H9 (cell line): Measurements from ENCODE around the gene XDH. TPM values are rescaled to one million over a fixed set of nuclear protein-coding genes. Genes with fewer than 3 reads are reported as not detected.

ENCODE experiments used
- DNase-seq: peaks from one replicate; pipeline ENCODE4 v3.0.0-alpha.2; 2017
- H2AFZ ChIP-seq: one replicate; pipeline ENCODE4 v1.6.1; 2013; ENCODE audit warnings: mild to moderate bottlenecking, low read length, control low read depth, moderate library complexity
- H2AK5ac ChIP-seq: 2 replicates; pipeline ENCODE4 v1.6.1; 2013; ENCODE audit warnings: low read length, control low read depth, mixed read lengths; ENCODE audit not compliant: insufficient read length
- H2BK120ac ChIP-seq: one replicate; pipeline ENCODE4 v1.6.1; 2013; ENCODE audit warnings: low read depth, mild to moderate bottlenecking, low read length, control low read depth, inconsistent platforms; ENCODE audit not compliant: poor library complexity, severe bottlenecking
- H2BK12ac ChIP-seq: 2 replicates; pipeline ENCODE4 v1.6.1; 2013; ENCODE audit warnings: low read length, control low read depth, mixed read lengths, low read depth; ENCODE audit not compliant: insufficient read length
- H2BK15ac ChIP-seq: 2 replicates; pipeline ENCODE4 v1.6.1; 2013; ENCODE audit warnings: low read depth, low read length, control low read depth
- H2BK20ac ChIP-seq: one replicate; pipeline ENCODE4 v1.6.1; 2013; ENCODE audit warnings: low read depth, mild to moderate bottlenecking, low read length, control low read depth, inconsistent platforms; ENCODE audit not compliant: poor library complexity, severe bottlenecking
- H2BK5ac ChIP-seq: 2 replicates; pipeline ENCODE4 v1.6.1; 2013; ENCODE audit warnings: low read length, control low read depth, mixed read lengths; ENCODE audit not compliant: insufficient read length
- H3K14ac ChIP-seq: 2 replicates; pipeline ENCODE4 v1.6.1; 2013; ENCODE audit warnings: low read length, control low read depth; ENCODE audit not compliant: insufficient read depth
- H3K18ac ChIP-seq: 2 replicates; pipeline ENCODE4 v1.6.1; 2013; ENCODE audit warnings: low read depth, mild to moderate bottlenecking, mixed read lengths, low read length, control low read depth; ENCODE audit not compliant: insufficient read length
- H3K23ac ChIP-seq: 2 replicates; pipeline ENCODE4 v1.6.1; 2013; ENCODE audit warnings: low read length, control low read depth, mixed read lengths, low read depth; ENCODE audit not compliant: insufficient read length
- H3K23me2 ChIP-seq: 2 replicates; pipeline ENCODE4 v1.6.1; 2013; ENCODE audit warnings: low read depth, mild to moderate bottlenecking, mixed read lengths, low read length, control low read depth; ENCODE audit not compliant: insufficient read length, poor library complexity, severe bottlenecking
- H3K27ac ChIP-seq: 2 replicates; pipeline ENCODE4 v1.5.1; 2013; ENCODE audit warnings: low read length, control low read depth, mixed read lengths, low read depth; ENCODE audit not compliant: insufficient read length
- H3K27me3 ChIP-seq: 2 replicates; pipeline ENCODE4 v1.6.1; 2013; ENCODE audit warnings: low read length, control low read depth, inconsistent platforms; ENCODE audit not compliant: insufficient read depth
- H3K4ac ChIP-seq: 2 replicates; pipeline ENCODE4 v1.6.1; 2013; ENCODE audit warnings: low read depth, mild to moderate bottlenecking, control low read depth, inconsistent platforms, low read length, moderate library complexity
- H3K4me1 ChIP-seq: 2 replicates; pipeline ENCODE4 v1.6.1; 2013; ENCODE audit warnings: low read length, control low read depth, inconsistent platforms; ENCODE audit not compliant: insufficient read depth
- H3K4me2 ChIP-seq: 2 replicates; pipeline ENCODE4 v1.6.1; 2013; ENCODE audit warnings: low read length, control low read depth, mixed read lengths; ENCODE audit not compliant: insufficient read length, insufficient read depth
- H3K56ac ChIP-seq: 2 replicates; pipeline ENCODE4 v1.6.1; 2013; ENCODE audit warnings: low read depth, mild to moderate bottlenecking, mixed read lengths, low read length, control low read depth; ENCODE audit not compliant: insufficient read length
- H3K79me1 ChIP-seq: 2 replicates; pipeline ENCODE4 v1.6.1; 2013; ENCODE audit warnings: low read depth, mild to moderate bottlenecking, moderate library complexity, low read length, control low read depth, inconsistent platforms; ENCODE audit not compliant: insufficient read depth, poor library complexity, severe bottlenecking
- H3K79me2 ChIP-seq: 2 replicates; pipeline ENCODE4 v1.6.1; 2013; ENCODE audit warnings: low read length, control low read depth, inconsistent platforms; ENCODE audit not compliant: insufficient read depth
- H3K9ac ChIP-seq: 2 replicates; pipeline ENCODE4 v1.6.1; 2013; ENCODE audit warnings: low read length, control low read depth, mixed read lengths; ENCODE audit not compliant: insufficient read length; ENCODE audit errors: extremely low read depth
- H3K9me3 ChIP-seq: one replicate; pipeline ENCODE4 v1.6.1; 2013; ENCODE audit warnings: low read depth, low read length, inconsistent platforms; ENCODE audit not compliant: control insufficient read depth
- H3T11ph ChIP-seq: one replicate; pipeline ENCODE4 v1.6.1; 2013; ENCODE audit warnings: mild to moderate bottlenecking, low read length, control low read depth, inconsistent platforms
- H4K20me1 ChIP-seq: one replicate; pipeline ENCODE4 v1.6.1; 2013; ENCODE audit not compliant: control insufficient read depth, insufficient read length, insufficient read depth
- H4K5ac ChIP-seq: 2 replicates; pipeline ENCODE4 v1.6.1; 2013; ENCODE audit warnings: low read depth, mild to moderate bottlenecking, mixed read lengths, low read length, control low read depth; ENCODE audit not compliant: insufficient read length
- H4K8ac ChIP-seq: replicated peaks from 2 replicates; pipeline ENCODE4 v1.6.1; 2013; ENCODE audit warnings: low read length, control low read depth, mixed read lengths, low read depth; ENCODE audit not compliant: insufficient read length
- H4K91ac ChIP-seq: 2 replicates; pipeline ENCODE4 v1.6.1; 2013; ENCODE audit warnings: low read depth, mild to moderate bottlenecking, moderate library complexity, mixed read lengths, low read length, control low read depth; ENCODE audit not compliant: insufficient read length
- H3K27ac Mint-ChIP-seq, 3 experiments: 2 replicates in 2 of 3; 3 replicates in 1 of 3; pipeline ENCODE4 v1.8.0; 2020 to 2021; ENCODE audit warnings: mixed read lengths in 3 of 3, mild to moderate bottlenecking in 1 of 3, moderate library complexity in 1 of 3
- H3K27me3 Mint-ChIP-seq: 2 replicates; pipeline ENCODE4 v1.8.0; 2021; ENCODE audit warnings: low read depth, mild to moderate bottlenecking, moderate library complexity, mixed read lengths
- H3K36me3 Mint-ChIP-seq, 3 experiments: 2 replicates in 2 of 3; 3 replicates in 1 of 3; pipeline ENCODE4 v1.8.0; 2020 to 2021; ENCODE audit warnings: low read depth in 3 of 3, mixed read lengths in 3 of 3; ENCODE audit not compliant: insufficient read depth in 1 of 3
- H3K4me1 Mint-ChIP-seq, 2 experiments: 2 replicates each; pipeline ENCODE4 v1.8.0; 2020; ENCODE audit warnings: mixed read lengths in 2 of 2
- H3K4me3 Mint-ChIP-seq, 2 experiments: 2 replicates in 1 of 2; 3 replicates in 1 of 2; pipeline ENCODE4 v1.8.0; 2020 to 2021; ENCODE audit warnings: mild to moderate bottlenecking in 2 of 2, mixed read lengths in 2 of 2, moderate library complexity in 1 of 2
- H3K9me3 Mint-ChIP-seq, 2 experiments: 2 replicates in 1 of 2; 3 replicates in 1 of 2; pipeline ENCODE4 v1.8.0; 2020; ENCODE audit warnings: mild to moderate bottlenecking in 2 of 2, mixed read lengths in 2 of 2, moderate library complexity in 1 of 2
- WGBS: extraction: QIAGEN DNeasy Blood & Tissue Kit; methylation state at CpG from one replicate; pipeline ENCODE4 v1.1.7; 2013; ENCODE audit warnings: missing lambda C conversion rate, low lambda C conversion rate, mixed read lengths; ENCODE audit not compliant: insufficient read length; ENCODE audit errors: extremely low coverage; 5-methylcytosine and 5-hydroxymethylcytosine counted together
- total RNA-seq: library from RNA; stranded (reverse); gene quantifications from 2 replicates; pipeline ENCODE4 v1.2.1, GENCODE V29; 2021
- TF ChIP-seq, protein P1 (sequence below): fragments of 200-600 bp; sonication (generic); conservative IDR thresholded peaks from 3 replicates; pipeline ENCODE4 v1.8.0; 2021; ENCODE audit warnings: antibody characterized with exemption, mild to moderate bottlenecking

XDH gene
- total RNA-seq, 1 experiment from 2014 or later = 1.4 TPM

DNA sequence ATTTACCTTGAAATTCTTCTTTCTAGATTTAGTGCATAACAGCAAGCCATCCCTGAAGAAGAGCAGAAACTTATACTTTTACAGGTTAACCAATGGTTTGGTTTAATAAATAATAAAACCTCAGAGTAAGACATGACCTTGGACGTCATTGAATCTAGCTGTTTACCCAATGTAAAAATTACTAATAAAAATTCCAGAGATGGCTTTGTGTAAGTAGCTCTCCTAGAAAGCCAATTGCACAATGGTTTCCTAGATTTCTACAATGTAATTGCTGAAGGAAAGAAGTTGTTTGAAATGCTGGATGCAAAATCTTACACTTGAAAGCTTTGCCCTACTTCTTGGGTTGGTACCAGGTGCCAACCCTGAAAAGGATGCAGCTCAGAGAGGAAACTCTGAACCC, 1.5 kb downstream of the XDH start:
- H2BK5ac ChIP-seq = no peak overlapping the region
- Mint-ChIP-seq H3K27ac (no peak overlapping the region), H3K4me3 (no peak overlapping the region), H3K9me3 (no peaks in the 10 kb centered on the region), H3K27me3 (no peaks in the 10 kb centered on the region), H3K36me3 (no peaks in the 10 kb centered on the region), H3K4me1 (peaks cover 0 to 10% of the 10 kb centered on the region in 2 experiments; a peak in 2 of 4 replicates)
- no peak for DNase-seq
- no CpG with 5 or more reads among the region's 1 CpG for WGBS
- H2AK5ac ChIP-seq = no peak overlapping the region
- no peak overlapping the region for H2BK12ac ChIP-seq
- no peaks in the 10 kb centered on the region for H3K27me3 ChIP-seq
- H3K56ac ChIP-seq = no peak overlapping the region
- H3K4me1 ChIP-seq = no peaks in the 10 kb centered on the region
- H4K91ac ChIP-seq = no peak overlapping the region
- H2BK15ac ChIP-seq = no peak overlapping the region
- no peak overlapping the region for H3K4me2 ChIP-seq
- no peak overlapping the region for H2BK20ac ChIP-seq
- no peak overlapping the region for H3K23ac ChIP-seq
- H3K4ac ChIP-seq = no peak overlapping the region
- no peak overlapping the region for H3T11ph ChIP-seq
- H3K23me2 ChIP-seq = no peaks in the 10 kb centered on the region
- H3K9ac ChIP-seq = no peak overlapping the region
- H2AFZ ChIP-seq = no peak overlapping the region
- no peak overlapping the region for H4K8ac ChIP-seq
- H3K27ac ChIP-seq = no peak overlapping the region
- no peaks in the 10 kb centered on the region for H4K20me1 ChIP-seq
- H4K5ac ChIP-seq = no peak overlapping the region
- no peaks in the 10 kb centered on the region for H3K79me2 ChIP-seq
- no peak overlapping the region for H3K18ac ChIP-seq
- H3K9me3 ChIP-seq = no peaks in the 10 kb centered on the region
- no peak overlapping the region for H2BK120ac ChIP-seq
- no peaks in the 10 kb centered on the region for H3K79me1 ChIP-seq
- TF ChIP-seq, protein P1, sequence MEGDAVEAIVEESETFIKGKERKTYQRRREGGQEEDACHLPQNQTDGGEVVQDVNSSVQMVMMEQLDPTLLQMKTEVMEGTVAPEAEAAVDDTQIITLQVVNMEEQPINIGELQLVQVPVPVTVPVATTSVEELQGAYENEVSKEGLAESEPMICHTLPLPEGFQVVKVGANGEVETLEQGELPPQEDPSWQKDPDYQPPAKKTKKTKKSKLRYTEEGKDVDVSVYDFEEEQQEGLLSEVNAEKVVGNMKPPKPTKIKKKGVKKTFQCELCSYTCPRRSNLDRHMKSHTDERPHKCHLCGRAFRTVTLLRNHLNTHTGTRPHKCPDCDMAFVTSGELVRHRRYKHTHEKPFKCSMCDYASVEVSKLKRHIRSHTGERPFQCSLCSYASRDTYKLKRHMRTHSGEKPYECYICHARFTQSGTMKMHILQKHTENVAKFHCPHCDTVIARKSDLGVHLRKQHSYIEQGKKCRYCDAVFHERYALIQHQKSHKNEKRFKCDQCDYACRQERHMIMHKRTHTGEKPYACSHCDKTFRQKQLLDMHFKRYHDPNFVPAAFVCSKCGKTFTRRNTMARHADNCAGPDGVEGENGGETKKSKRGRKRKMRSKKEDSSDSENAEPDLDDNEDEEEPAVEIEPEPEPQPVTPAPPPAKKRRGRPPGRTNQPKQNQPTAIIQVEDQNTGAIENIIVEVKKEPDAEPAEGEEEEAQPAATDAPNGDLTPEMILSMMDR = no peak
- no peak overlapping the region for H3K14ac ChIP-seq
